PFSK-1 (cell line): ENCODE results near the gene GMPR2.

Experiments
- FOXP2 ChIP-seq: optimal IDR thresholded peaks from 2 replicates; pipeline ENCODE3; 2011; ENCODE audit warnings: borderline replicate concordance, control low read depth, inconsistent platforms; ENCODE audit not compliant: insufficient read depth; ENCODE audit errors: extremely low read length, extremely low read depth
- POLR2AphosphoS5 ChIP-seq: IDR thresholded peaks from 2 replicates; pipeline ENCODE4 v1.6.1; 2012; ENCODE audit warnings: low read depth, mild to moderate bottlenecking, control low read depth, low read length, moderate library complexity
- REST ChIP-seq, 2 experiments: IDR thresholded peaks; 2 replicates each; pipeline versions ENCODE4 v1.6.1 to v1.8.0; 2011 to 2012; ENCODE audit warnings: low read depth in 2 of 2, low read length in 2 of 2, control low read depth in 1 of 2, inconsistent platforms in 1 of 2, mild to moderate bottlenecking in 1 of 2, moderate library complexity in 1 of 2; ENCODE audit not compliant: insufficient read depth in 1 of 2
- SIN3A ChIP-seq: IDR thresholded peaks from 2 replicates; pipeline ENCODE4 v1.6.1; 2012; ENCODE audit warnings: mild to moderate bottlenecking, low read length, moderate library complexity, borderline replicate concordance; ENCODE audit not compliant: insufficient read depth
- TAF1 ChIP-seq: IDR thresholded peaks from 2 replicates; pipeline ENCODE4 v1.6.1; 2012; ENCODE audit warnings: low read length, control low read depth, borderline replicate concordance; ENCODE audit not compliant: insufficient read depth

The GMPR2 gene

GRCh38 chr14:24213866-24214662 is 18.7 kb upstream of the GMPR2 start:
- TF ChIP-seq FOXP2 (no peak), REST (IDR thresholded peaks at IDR 0.05; ENCODE audit: insufficient read depth in 1 of 2, low read depth in 2 of 2, low read length in 2 of 2) (no peak), POLR2AphosphoS5 (no peak), TAF1 (no peak), SIN3A (no peak)

- TF ChIP-seq FOXP2, result peak; percentile 78
- TF ChIP-seq REST (IDR thresholded peaks at IDR 0.05; ENCODE audit: insufficient read depth in 1 of 2, low read depth in 2 of 2, low read length in 2 of 2), result no peak
- TF ChIP-seq POLR2AphosphoS5, result peak; percentile 71
- TF ChIP-seq TAF1, result peak; percentile 51; the same call in 1 of the 2 replicates
- TF ChIP-seq SIN3A, result no peak
Measured at GRCh38 chr14:24215495-24216344, 17.0 kb upstream of the GMPR2 start, which contains the start of gene MDP1. TSS of gene MDP1 (minus strand) at chr14:24216066. CDS start at chr14:24215955, 111 bp downstream.

GRCh38 chr14:24216345-24216699 is 16.4 kb upstream of the GMPR2 start:
- no peak for TF ChIP-seq TAF1
- no peak for TF ChIP-seq FOXP2
- no peak for TF ChIP-seq POLR2AphosphoS5
- no peak for TF ChIP-seq SIN3A
- TF ChIP-seq REST (IDR thresholded peaks at IDR 0.05; ENCODE audit: insufficient read depth in 1 of 2, low read depth in 2 of 2, low read length in 2 of 2), result no peak

- TF ChIP-seq REST (IDR thresholded peaks at IDR 0.05; ENCODE audit: insufficient read depth in 1 of 2, low read depth in 2 of 2, low read length in 2 of 2) (no peak), FOXP2 (no peak), TAF1 (no peak), POLR2AphosphoS5 (no peak), SIN3A (no peak)
Measured at GRCh38 chr14:24219080-24219479, 13.6 kb upstream of the GMPR2 start.
